ENCODE data around the gene CRMP1. TPM values are rescaled to one million over a fixed set of nuclear protein-coding genes. Genes with fewer than 3 reads are reported as not detected.

CRMP1 gene
- total RNA-seq, 6 experiments from 2014 or later = 0.09 to 0.31 (median 0.10) TPM; not detected in 3

GRCh38 chr4:5776510-5776909 lies 116.4 kb downstream of the CRMP1 start:
- ATAC-seq (no peak), DNase-seq (no peak)
- Histone ChIP-seq H3K4me3 (no peak overlapping the region), H3K27ac (no peak overlapping the region), H3K9me3 (no peaks in the 10 kb centered on the region), H3K4me1 (no peaks in the 10 kb centered on the region), H3K27me3 (no peaks in the 10 kb centered on the region), H3K36me3 (no peaks in the 10 kb centered on the region)
- TF ChIP-seq POLR2A (IDR thresholded peaks at IDR 0.05) (no peak), CTCF (IDR thresholded peaks at IDR 0.05) (no peak)
- intact Hi-C loops (cut with DNase I) = no loop called here
- 80% methylated on average over 1 of the region's 1 CpG for WGBS (ENCODE audit: insufficient coverage, low coverage, low lambda C conversion rate, missing lambda C conversion rate)

GRCh38 chr4:5774416-5775036 lies 118.4 kb downstream of the CRMP1 start:
- Histone ChIP-seq H3K27ac (no peak overlapping the region), H3K9me3 (no peaks in the 10 kb centered on the region), H3K4me1 (no peaks in the 10 kb centered on the region), H3K36me3 (no peaks in the 10 kb centered on the region), H3K4me3 (no peak overlapping the region), H3K27me3 (no peaks in the 10 kb centered on the region)
- intact Hi-C loops (cut with DNase I) = no loop called here
- DNase-seq = no peak
- TF ChIP-seq CTCF (IDR thresholded peaks at IDR 0.05) = no peak
- TF ChIP-seq POLR2A (IDR thresholded peaks at IDR 0.05) = no peak
- 73% methylated on average over 2 of the region's 2 CpGs for WGBS (ENCODE audit: insufficient coverage, low coverage, low lambda C conversion rate, missing lambda C conversion rate)
- ATAC-seq = no peak

- H3K9me3 ChIP-seq = no peaks in the 10 kb centered on the region
- ATAC-seq = no peak
- TF ChIP-seq POLR2A (IDR thresholded peaks at IDR 0.05) (no peak), CTCF (IDR thresholded peaks at IDR 0.05) (no peak)
Observed at GRCh38 chr4:5773271-5773555, 119.7 kb downstream of the CRMP1 start.

GRCh38 chr4:5772528-5773270 lies 120.2 kb downstream of the CRMP1 start:
- DNase-seq = no peak
- H3K27ac ChIP-seq = no peak overlapping the region
- intact Hi-C loops (cut with DNase I) = no loop called here
- H3K36me3 ChIP-seq = no peaks in the 10 kb centered on the region
- no peak for TF ChIP-seq CTCF (IDR thresholded peaks at IDR 0.05)
- no peak for TF ChIP-seq POLR2A (IDR thresholded peaks at IDR 0.05)
- H3K9me3 ChIP-seq = no peaks in the 10 kb centered on the region
- WGBS (ENCODE audit: insufficient coverage, low coverage, low lambda C conversion rate, missing lambda C conversion rate) = 83% methylated on average over 1 of the region's 9 CpGs
- H3K27me3 ChIP-seq = no peaks in the 10 kb centered on the region
- H3K4me3 ChIP-seq = no peak overlapping the region
- peak in 1 of 4 donors; percentile 11 for ATAC-seq
- H3K4me1 ChIP-seq = no peaks in the 10 kb centered on the region

More at GRCh38 chr4:5773271-5773555, 119.7 kb downstream of the CRMP1 start:
- no peaks in the 10 kb centered on the region for H3K4me1 ChIP-seq
- WGBS (ENCODE audit: insufficient coverage, low coverage, low lambda C conversion rate, missing lambda C conversion rate) = 80% methylated on average over 1 of the region's 2 CpGs
- no peak overlapping the region for H3K4me3 ChIP-seq
- H3K27ac ChIP-seq = no peak overlapping the region
- no peak for DNase-seq
- H3K27me3 ChIP-seq = no peaks in the 10 kb centered on the region
- intact Hi-C loops (cut with DNase I) = no loop called here
- no peaks in the 10 kb centered on the region for H3K36me3 ChIP-seq

MicroRNAs encoded within 50 kb of the gene (microRNA counts, 767-probe panel; counts per million panel counts)
- microRNA hsa-miR-378d = 237 counts per million

Small RNA genes within 50 kb of the gene (microRNA-seq; reads per million reads assigned to microRNA genes)
- gene MIR378D1 = 0.58 to 2.6 reads per million in 2 donors

Small RNA genes within 50 kb of the gene (small RNA-seq; reads per million reads assigned to genes)
- 0 reads per million in 2 experiments for gene MIR378D1

Other genes with a start within 250 kb of the CRMP1 start
- under 1 TPM; 0.24 to 0.93 (median 0.53) TPM for gene EVC2, start 184.5 kb downstream of the CRMP1 start, total RNA-seq
- 1 to 10 TPM; 2.6 to 6.5 (median 3.2) TPM for gene EVC, start 181.9 kb downstream of the CRMP1 start, total RNA-seq
- under 1 TPM in 2 of 6 experiments, not detected in 4; under 0.01 to 0.06 TPM for gene C4orf50, start 125.3 kb upstream of the CRMP1 start, total RNA-seq